VCaP (cell line): ENCODE results near the gene TSPAN32.

Source experiments
- H3K27ac ChIP-seq: fragments of 450-650 bp; 2 replicates; pipeline ENCODE4 v1.5.1; 2017
- CTCF ChIP-seq: fragments of 450-650 bp; conservative IDR thresholded peaks from 2 replicates; pipeline ENCODE4 v1.5.1; 2017; ENCODE audit warnings: mild to moderate bottlenecking, moderate library complexity

Gene TSPAN32

GRCh38 chr11:2268729-2269600 is 32.8 kb upstream of the TSPAN32 start:
- no peak for TF ChIP-seq CTCF
- peak overlapping the region; percentile 59 for H3K27ac ChIP-seq

- peak; percentile 55 for TF ChIP-seq CTCF
- peak overlapping the region; percentile 59 for H3K27ac ChIP-seq
Measured at GRCh38 chr11:2269601-2270321, 32.1 kb upstream of the TSPAN32 start.

GRCh38 chr11:2270322-2271076 is 31.3 kb upstream of the TSPAN32 start, which contains the start of gene ASCL2:
ASCL2 (minus strand) TSS chr11:2270588; CDS start chr11:2270332, 256 bp downstream.
- TF ChIP-seq CTCF, result no peak
- peak within 1 kb of the TSS; percentile 59 for H3K27ac ChIP-seq

GRCh38 chr11:2271077-2271326 is 30.8 kb upstream of the TSPAN32 start:
- H3K27ac ChIP-seq, result no peak overlapping the region
- TF ChIP-seq CTCF, result no peak

GRCh38 chr11:2271327-2272227 is 30.2 kb upstream of the TSPAN32 start:
- no peak overlapping the region for H3K27ac ChIP-seq
- TF ChIP-seq CTCF, result no peak

- no peak overlapping the region for H3K27ac ChIP-seq
- TF ChIP-seq CTCF, result no peak
Measured at GRCh38 chr11:2272228-2272945, 29.4 kb upstream of the TSPAN32 start.
